Measurements from ENCODE around the gene ADRB1.

- no peak for TF ChIP-seq CTCF (IDR thresholded peaks at IDR 0.05)
- no peak for TF ChIP-seq POLR2A (IDR thresholded peaks at IDR 0.05)
- TF ChIP-seq EP300 (IDR thresholded peaks at IDR 0.05): no peak
These were observed 38.4 kb downstream of the ADRB1 start for GRCh38 chr10:114081911-114082583.

All from upper lobe of left lung (tissue), 4 donors.